Measurements from ENCODE around the gene RIGI.
"Not testable (repeated sequence)": the region's sequence is repeated elsewhere in the genome, so short reads cannot be mapped to it uniquely, and the experiment has no call there.

The RIGI gene

DNA sequence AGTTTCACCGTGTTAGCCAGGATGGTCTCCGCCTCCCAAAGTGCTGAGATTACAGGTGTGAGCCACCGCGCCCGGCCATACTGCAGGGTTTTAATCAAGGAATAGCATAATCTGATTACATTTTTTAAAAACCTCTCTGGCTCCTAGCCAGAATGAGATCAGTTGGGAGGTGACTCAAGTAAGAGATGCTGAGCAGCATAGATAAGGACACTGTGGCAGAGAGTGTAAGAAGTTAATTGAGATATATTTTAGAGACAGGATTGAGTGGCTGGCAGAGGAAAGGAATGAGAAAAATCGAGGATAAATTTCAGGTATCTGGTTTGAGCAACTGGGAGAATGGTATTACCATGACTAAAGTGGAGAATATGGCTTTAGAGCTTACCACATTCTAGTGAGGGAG, 7.3 kb upstream of the RIGI start:
- no peak for DNase-seq (ENCODE audit: low read depth in 1 of 2, low spot score in 1 of 2)

DNA sequence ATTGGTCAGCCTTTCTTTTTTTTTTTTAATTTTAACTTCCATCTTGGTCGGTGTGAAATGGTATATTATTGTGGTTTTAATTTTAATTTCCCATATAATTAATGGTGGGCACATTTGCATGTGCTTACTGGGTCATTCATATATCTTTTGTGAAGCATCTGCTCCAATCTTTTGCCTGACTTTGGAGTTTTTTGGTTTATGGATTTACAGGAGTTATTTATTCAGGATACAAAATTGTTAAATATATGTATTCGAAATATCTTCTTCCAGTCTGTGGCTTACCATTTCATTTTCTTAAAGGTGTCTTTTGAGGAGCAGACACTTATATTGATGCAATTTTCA, 682 bp upstream of the RIGI start:
- DNase-seq (ENCODE audit: low read depth in 1 of 2, low spot score in 1 of 2) = no peak

DNA sequence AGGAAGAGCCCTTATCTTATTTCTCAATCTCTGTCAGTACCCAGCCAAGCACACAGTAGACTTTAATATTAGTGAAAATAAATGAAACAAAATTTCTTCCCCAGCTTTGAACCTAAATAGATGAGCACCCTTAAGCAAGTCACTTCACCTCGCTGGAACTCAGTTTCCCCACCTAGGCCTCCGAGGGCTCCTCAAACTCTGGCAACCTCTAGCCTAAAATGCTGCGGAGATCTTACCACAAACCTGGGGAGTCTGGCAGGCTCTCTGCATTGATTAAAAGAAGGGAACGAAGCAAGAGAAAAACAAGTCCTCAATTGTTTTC, 326 bp downstream of the RIGI start:
- no peak for DNase-seq (ENCODE audit: low read depth in 1 of 2, low spot score in 1 of 2)

DNA sequence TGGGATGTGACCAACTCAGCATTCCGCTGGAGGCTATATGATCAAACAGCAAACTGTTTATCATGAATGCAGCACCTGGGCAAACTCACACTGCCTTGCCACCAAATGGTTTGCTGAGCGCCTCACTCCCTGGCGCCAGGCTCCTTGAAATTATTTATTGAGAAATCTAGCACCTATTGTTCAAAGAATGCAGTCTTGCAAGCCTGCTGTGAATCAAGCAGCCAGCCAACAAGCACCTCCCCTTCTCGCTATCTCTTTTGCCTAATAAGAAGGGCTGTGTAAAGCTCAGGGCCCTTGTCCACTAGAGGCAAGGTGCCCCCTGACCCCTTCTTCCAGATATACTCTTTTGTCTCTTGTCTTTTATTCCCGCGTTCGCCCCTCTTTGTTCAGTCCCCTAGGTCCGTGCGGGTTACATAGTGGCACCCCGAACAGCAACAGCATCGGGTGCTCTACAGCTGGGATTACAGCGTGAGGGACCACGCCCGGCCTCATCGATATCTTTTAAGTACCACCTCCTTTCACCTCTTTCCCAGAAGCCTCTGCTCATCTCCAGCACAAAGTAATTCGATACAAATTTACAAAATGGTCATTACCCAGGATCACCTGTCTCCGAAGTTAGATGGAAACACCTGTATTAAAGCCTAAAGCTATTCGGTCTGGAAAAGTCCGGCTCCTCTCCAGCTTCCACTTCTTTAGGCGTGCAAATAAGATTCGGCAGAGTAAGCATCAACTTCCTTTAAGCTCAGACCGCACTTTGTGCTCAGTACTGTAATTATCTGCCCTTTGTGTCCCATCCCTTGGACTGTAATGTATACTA, 896 bp downstream of the RIGI start:
- DNase-seq (ENCODE audit: low read depth in 1 of 2, low spot score in 1 of 2) = no peak

DNA sequence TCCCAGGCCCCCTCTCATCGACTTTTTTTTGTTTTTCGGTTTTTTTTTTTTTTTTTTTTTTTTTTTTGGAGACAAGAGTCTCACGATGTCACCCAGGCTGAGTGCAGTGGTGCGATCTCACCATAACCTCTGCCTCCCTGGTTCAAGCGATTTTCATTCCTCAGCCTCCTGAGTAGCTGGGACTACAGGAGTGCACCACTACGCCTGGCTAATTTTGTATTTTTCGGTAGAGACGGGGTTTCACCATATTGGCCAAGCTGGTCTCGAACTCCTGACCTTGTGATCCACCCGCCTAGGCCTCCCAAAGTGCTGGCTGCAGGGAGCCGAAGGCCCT, 1.5 kb downstream of the RIGI start:
- not testable (repeated sequence) for DNase-seq (ENCODE audit: low read depth in 1 of 2, low spot score in 1 of 2)

DNA sequence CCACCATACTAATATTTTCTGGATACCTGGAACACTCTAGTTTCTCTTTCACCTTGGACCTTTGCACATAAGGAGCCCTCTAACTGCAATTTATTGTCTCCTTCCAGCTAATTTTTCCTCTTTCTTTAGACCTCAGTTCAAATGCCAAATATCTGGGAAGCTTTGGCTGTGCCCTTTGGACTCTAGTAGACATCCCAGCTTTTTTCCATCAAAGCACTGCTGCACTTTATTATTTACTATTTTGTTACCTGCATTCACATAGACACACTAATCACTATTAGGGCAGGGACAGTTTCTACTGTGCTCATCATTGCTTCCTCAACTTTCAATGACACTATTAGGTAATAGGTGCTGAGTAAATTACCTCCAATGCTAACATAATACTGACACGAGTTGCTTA, 2.1 kb downstream of the RIGI start:
- DNase-seq (ENCODE audit: low read depth in 1 of 2, low spot score in 1 of 2) = no peak

DNA sequence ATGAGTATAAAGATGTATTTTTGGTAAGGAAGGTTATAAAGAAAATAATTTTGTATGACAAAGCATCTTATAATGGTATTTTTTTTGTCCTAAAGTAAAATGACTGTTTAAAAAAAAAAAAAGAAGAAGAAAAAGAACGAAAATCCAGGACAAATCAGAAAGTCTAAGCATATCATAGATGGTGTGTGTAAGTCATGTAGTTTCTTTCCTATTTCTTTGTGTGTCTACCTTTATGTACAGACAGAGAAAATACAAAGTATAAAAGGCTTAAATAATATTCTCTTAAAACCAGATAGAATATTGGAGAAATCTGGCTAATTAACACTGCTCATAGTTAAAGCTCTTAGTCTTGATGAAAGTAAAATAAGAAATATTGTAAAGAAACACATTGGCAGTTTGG, 7.7 kb downstream of the RIGI start:
- DNase-seq (ENCODE audit: low read depth in 1 of 2, low spot score in 1 of 2) = no peak

DNA sequence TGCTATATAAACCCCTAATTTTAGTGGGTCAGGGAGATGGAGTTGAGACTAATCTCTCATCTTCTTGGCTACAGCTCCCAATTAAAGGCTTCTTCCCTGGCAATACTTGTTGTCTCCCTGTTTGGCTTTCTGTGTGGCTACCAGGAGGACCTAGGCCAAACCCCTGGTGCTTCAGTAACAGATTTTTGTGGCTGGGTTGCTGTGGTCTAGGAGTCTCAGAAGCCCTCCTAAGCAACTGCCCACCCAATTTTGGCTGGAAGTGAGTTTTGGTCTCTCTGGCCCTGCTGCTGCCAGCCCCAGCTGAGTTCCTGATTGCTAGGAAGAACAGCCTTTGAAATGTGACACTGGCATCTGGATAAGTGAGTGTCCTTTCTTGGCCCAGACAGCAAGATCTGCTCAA, 9.8 kb downstream of the RIGI start:
- no peak for DNase-seq (ENCODE audit: low read depth in 1 of 2, low spot score in 1 of 2)

DNA sequence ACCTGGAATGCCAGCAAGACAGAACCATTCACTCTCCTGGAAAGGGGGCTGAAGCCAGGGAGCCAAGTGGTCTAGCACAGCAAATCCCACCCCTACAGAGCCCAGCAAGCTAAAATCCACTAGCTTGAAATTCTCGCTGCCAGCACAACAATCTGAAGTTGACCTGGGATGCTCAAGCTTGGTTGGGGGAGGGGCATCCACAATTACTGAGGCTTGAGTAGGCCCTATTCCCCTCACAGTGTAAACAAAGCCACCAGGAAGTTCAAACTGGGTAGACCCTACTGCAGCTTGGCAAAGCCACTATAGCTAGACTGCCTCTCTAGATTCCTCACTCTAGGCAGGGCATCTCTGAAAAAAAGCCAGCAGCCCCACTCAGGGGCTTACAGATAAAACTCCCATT, 17.3 kb downstream of the RIGI start:
- DNase-seq (ENCODE audit: low read depth in 1 of 2, low spot score in 1 of 2) = no peak

DNA sequence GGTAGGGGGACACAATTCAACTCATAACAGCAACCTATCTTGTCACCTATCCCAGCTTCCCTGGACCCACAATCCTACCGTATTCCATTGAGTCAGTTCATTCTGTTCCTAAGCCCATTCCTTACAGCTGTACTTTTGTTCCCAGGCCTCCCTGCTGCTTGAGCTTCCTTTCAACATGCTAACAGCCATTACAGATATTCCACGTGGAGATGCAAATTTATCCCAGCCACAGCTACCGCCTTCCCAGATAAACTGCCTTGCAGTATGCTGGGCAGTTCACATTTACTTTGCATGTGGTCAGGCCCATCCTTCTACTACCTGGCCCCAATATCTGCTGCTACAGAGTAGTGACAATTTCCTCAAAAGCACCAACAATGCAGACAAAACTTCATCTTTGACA, 23.0 kb downstream of the RIGI start:
- no peak for DNase-seq (ENCODE audit: low read depth in 1 of 2, low spot score in 1 of 2)

DNA sequence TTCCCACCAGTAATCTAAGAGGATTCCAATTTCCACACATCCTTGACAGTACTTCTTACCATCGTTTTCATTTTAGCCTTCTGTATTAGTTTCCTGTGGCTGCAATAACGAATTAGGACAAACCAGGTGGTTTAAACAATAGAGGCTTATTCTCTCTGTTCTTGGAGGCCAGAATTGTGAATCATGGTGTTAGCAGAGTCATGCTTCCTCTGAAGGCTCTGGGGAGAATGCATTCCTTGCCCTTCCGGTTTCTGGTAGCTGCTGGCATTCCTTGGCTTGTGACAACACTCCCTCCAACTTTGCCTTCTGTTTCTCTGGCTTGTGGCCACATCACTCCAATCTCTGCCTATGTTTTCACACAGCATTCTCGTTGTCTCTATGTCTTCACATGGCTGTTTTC, 23.5 kb downstream of the RIGI start:
- DNase-seq (ENCODE audit: low read depth in 1 of 2, low spot score in 1 of 2) = no peak

DNA sequence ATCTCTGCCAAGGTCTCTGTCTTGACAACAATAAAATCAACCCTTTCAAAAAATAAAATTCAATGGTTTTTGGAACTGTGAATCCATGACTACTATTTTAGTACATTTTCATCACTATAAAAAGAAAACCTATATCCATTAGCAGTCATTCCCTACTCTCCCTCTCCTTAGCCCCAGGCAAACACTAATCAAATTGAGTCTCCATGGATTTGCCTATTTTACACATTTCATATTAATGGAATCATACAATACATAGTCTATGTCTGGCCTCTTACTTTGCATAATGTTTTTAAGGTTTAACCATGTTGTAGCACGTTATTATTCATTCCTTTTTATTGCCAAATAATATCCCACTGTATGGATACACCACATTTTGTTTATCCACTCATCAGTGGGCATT, 24.1 kb downstream of the RIGI start:
- no peak for DNase-seq (ENCODE audit: low read depth in 1 of 2, low spot score in 1 of 2)

DNA sequence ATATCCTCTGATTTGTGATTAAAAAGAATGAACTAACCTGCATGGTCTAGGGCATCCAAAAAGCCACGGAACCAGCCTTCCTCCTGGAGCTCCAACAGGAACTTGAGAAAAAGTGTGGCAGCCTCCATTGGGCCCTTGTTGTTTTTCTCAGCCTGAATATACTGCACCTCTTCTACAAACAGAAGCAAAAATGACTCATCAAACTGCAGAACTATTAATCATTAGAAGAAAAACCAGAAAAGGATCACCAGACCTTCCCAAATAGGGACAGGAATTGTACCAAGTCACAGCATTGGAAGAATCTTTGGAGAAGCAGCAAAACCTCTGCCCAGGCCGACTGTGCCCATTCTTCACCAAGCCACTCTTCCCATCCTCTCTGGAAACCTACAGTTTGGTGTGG, 25.2 kb downstream of the RIGI start:
- DNase-seq (ENCODE audit: low read depth in 1 of 2, low spot score in 1 of 2) = no peak

DNA sequence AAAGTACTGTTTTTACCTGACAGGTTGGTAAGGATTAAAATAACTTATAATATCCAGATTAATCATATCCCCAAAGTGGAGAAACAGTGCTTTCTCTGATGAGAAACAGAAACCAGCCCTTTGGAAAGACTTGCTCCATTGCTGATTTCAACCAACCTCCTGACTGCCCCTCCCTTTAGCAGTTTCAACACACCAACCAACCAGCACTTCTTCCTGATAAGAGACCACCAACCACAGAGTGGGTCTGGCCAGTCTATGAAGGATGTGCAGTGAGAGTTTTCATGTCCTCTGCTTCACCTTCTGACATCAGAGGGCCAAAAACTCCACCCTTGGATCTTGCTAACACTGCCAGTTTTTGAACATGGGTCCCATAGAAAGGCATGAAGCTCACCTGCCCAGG, 28.1 kb downstream of the RIGI start:
- no peak for DNase-seq (ENCODE audit: low read depth in 1 of 2, low spot score in 1 of 2)

DNA sequence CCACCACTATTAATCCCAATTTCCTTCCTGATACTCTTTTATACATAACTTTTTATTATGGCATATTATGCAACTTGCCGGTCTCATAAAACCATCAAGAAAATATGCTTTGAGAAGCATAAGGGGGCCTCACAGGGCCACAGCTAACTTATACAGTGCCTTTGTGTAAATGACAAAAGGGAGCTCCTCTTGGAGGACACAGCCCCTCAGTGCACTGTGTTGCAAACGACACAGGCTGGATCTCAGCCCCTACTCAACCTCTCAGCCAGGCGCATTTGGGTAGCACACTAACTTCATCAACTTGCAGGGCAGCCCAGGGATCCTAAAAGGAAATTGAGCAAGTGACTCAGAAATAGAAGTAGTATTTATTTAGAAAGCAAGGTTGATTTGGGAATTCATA, 35.4 kb downstream of the RIGI start:
- no peak for DNase-seq (ENCODE audit: low read depth in 1 of 2, low spot score in 1 of 2)

DNA sequence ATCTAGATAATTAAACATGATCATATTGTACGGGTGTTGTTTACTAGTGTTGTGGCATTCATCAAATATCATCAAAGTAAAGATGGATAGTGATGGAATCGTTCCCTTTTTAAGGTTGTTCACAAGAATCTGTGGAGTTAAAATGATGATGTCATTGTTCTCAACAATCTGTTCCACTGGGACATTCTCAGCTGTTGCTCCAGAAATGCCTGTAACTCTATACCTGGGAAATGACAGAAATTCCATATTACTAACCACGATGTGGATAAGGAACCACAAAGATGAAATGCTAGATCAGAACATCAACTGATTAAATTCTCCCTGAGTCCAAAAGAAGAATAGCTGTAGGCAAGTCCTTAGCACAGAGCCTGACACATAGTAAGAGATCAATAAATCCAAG, 38.0 kb downstream of the RIGI start:
- no peak for DNase-seq (ENCODE audit: low read depth in 1 of 2, low spot score in 1 of 2)

DNA sequence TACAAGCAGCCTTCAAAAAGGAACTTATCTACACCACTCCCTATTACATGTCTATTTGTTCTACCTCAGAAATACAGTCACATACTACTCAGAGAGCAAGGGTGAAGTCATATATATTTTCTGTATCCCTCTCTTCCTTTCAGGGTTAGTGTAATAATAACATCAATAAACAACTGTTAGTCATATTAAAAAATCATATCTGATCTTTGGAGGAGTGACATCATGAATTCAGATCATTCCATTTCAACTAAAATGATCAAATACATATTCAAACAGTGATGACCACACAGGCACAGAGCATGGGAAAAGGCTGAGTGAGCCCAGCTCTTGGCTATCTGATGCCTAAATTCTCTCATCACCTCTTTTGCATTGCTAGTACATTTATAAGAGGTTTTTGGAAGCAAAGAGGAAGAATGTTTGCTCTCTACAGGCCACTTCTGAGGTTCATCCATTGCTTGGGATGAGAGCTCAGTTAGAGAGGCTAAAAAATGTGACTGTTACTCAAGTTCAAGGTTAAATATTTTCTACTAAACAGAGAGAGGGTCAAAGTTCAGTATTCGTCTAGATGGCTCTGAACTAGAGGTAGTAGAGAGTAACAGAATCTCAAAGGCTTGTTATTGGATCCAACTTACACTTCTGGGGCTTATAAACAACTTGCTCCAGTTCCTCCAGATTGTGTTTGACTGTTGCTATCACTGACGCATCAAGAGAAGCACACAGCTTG, 39.0 kb downstream of the RIGI start:
- DNase-seq (ENCODE audit: low read depth in 1 of 2, low spot score in 1 of 2) = no peak

DNA sequence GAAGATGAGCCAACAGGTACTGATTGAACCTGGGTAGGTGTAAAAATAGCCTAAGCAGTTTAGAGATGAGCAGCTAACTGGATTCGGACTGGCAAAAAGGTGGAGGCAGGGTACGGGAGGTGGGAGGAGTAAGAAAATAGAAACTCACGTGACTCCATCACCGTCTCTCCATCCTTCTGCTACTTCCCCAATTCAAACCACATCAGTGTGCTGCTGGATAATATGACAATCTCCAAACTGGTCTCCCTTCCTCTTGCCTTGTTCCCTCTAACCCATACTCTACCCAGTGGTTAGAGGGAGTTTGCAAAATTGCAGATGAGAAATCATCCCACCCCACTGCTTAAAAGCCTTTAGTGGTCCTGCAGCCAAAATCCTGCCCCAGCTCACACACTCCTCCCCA, 42.7 kb downstream of the RIGI start:
- DNase-seq (ENCODE audit: low read depth in 1 of 2, low spot score in 1 of 2) = no peak

Measured in activated T-helper 1 cell treated with anti-CD3 and anti-CD28 coated beads, Interleukin-2, amount 50 U/mL, for 16 hours (primary cell).